HepG2 (cell line): ENCODE measurements around the gene HAGH. TPM values are rescaled to one million over a fixed set of nuclear protein-coding genes. Genes with fewer than 3 reads are reported as not detected.

Source experiments
- ATAC-seq: fragments of 200-7000 bp; cut with Tn5 transposase; 3 replicates; pipeline ENCODE4 v1.9.1; 2020; ENCODE audit warnings: mild to moderate bottlenecking, moderate library complexity
- BruUV-seq: library from RNA; stranded (reverse); fragments of 400-500 nt; replicated peaks from 2 replicates; lab custom pipeline; 2021; lab: Mats Ljungman, UMichigan
- CTCF ChIA-PET: fragments of 300-600 bp; formaldehyde crosslinking; extraction: SDS; loops from one replicate; lab custom pipeline; 2021; ENCODE audit warnings: low total read pairs, inconsistent platforms, low intra/inter-chr PET ratio; lab: Yijun Ruan, JAX
- POLR2A ChIA-PET: fragments of 350-600 bp; sonication (Branson Sonifier 250); formaldehyde crosslinking; loops from one replicate; lab custom pipeline; 2020; ENCODE audit warnings: antibody characterized with exemption, inconsistent platforms; lab: Yijun Ruan, JAX
- DNase-seq: peaks from one replicate; pipeline ENCODE4 v3.0.0-alpha.2; 2015; ENCODE audit warnings: low spot score
- FAIRE-seq: peaks from 3 replicates; lab custom pipeline; 2011; peaks lifted over from hg19 to GRCh38; lab: Jason Lieb, UNC
- H2AFZ ChIP-seq: one replicate; pipeline ENCODE4 v1.6.1; 2011; ENCODE audit warnings: low read length, inconsistent platforms
- H3K27ac ChIP-seq: fragments of 300-600 bp; 3 replicates; pipeline ENCODE4 v1.8.0; 2011; ENCODE audit warnings: mixed run types, mild to moderate bottlenecking, mixed read lengths, low read length, inconsistent platforms; ENCODE audit not compliant: insufficient read depth; ENCODE audit errors: extremely low read length
- H3K27me3 ChIP-seq, 2 experiments: fragments of 200-600 bp in 1 of 2; 2 replicates in 1 of 2; 3 replicates in 1 of 2; pipeline versions ENCODE4 v1.6.0 to v1.8.0; 2011; ENCODE audit warnings: low read length in 2 of 2, mild to moderate bottlenecking in 2 of 2, moderate library complexity in 2 of 2, inconsistent platforms in 1 of 2; ENCODE audit not compliant: insufficient read depth in 2 of 2, control insufficient read depth in 1 of 2
- H3K36me3 ChIP-seq, 2 experiments: fragments of 200-600 bp in 1 of 2; replicated peaks in 1 of 2; 2 replicates in 1 of 2; 3 replicates in 1 of 2; pipeline versions ENCODE4 v1.5.1 to v1.8.0; 2011; ENCODE audit warnings: low read length in 2 of 2, inconsistent platforms in 1 of 2; ENCODE audit not compliant: insufficient read depth in 2 of 2, control insufficient read depth in 1 of 2
- H3K4me1 ChIP-seq: 2 replicates; pipeline ENCODE4 v1.5.1; 2012; ENCODE audit warnings: low read length, inconsistent platforms; ENCODE audit not compliant: insufficient read depth
- H3K4me2 ChIP-seq: 2 replicates; pipeline ENCODE4 v1.6.0; 2011; ENCODE audit warnings: low read depth, low read length, inconsistent platforms
- H3K4me3 ChIP-seq, 3 experiments: fragments of 200-600 bp in 1 of 3; sonication (generic), shearing (Covaris generic) in 1 of 3; replicated peaks in 1 of 3; 2 replicates each; pipeline ENCODE4 v1.5.1; 2011 to 2016; ENCODE audit warnings: low read length in 3 of 3, inconsistent platforms in 2 of 3, low read depth in 2 of 3, mild to moderate bottlenecking in 2 of 3, control low read depth in 1 of 3, mixed read lengths in 1 of 3; ENCODE audit not compliant: insufficient read depth in 1 of 3
- H3K79me2 ChIP-seq: one replicate; pipeline ENCODE4 v1.6.1; 2011; ENCODE audit warnings: low read length, inconsistent platforms; ENCODE audit not compliant: insufficient read depth
- H3K9ac ChIP-seq: 2 replicates; pipeline ENCODE4 v1.6.0; 2011; ENCODE audit warnings: mild to moderate bottlenecking, low read depth, low read length, inconsistent platforms; ENCODE audit not compliant: insufficient read depth
- H3K9me3 ChIP-seq: 2 replicates; pipeline ENCODE4 v1.5.1; 2012; ENCODE audit warnings: mild to moderate bottlenecking, low read length
- H4K20me1 ChIP-seq: 2 replicates; pipeline ENCODE4 v1.6.0; 2011; ENCODE audit warnings: inconsistent platforms, mild to moderate bottlenecking, low read length, moderate library complexity; ENCODE audit not compliant: insufficient read depth
- AGO1 ChIP-seq: fragments of 200-400 bp; formaldehyde crosslinking; IDR thresholded peaks from 2 replicates; pipeline ENCODE4 v1.6.1; 2017; ENCODE audit warnings: mild to moderate bottlenecking, low read depth, low read length, moderate library complexity; ENCODE audit not compliant: poor library complexity, severe bottlenecking
- ELF4 ChIP-seq: sonication (generic); formaldehyde crosslinking; IDR thresholded peaks from 2 replicates; pipeline ENCODE4 v1.5.0; 2020; ENCODE audit warnings: missing genetic modification reagents, mild to moderate bottlenecking, moderate library complexity, borderline replicate concordance
- NR3C1 ChIP-seq: sonication (generic); formaldehyde crosslinking; IDR thresholded peaks from 2 replicates; pipeline ENCODE4 v1.4.0; 2020; ENCODE audit warnings: missing genetic modification reagents
- NRL ChIP-seq: sonication (generic); formaldehyde crosslinking; IDR thresholded peaks from 2 replicates; pipeline ENCODE4 v1.5.0; 2020; ENCODE audit warnings: missing genetic modification reagents, mild to moderate bottlenecking, moderate library complexity, borderline replicate concordance
- POLR2G ChIP-seq: fragments of 200-400 bp; formaldehyde crosslinking; IDR thresholded peaks from 2 replicates; pipeline ENCODE4 v1.6.1; 2018; ENCODE audit warnings: mild to moderate bottlenecking, low read depth, low read length, moderate library complexity
- RBFOX2 ChIP-seq: fragments of 200-400 bp; formaldehyde crosslinking; IDR thresholded peaks from 2 replicates; pipeline ENCODE4 v1.6.1; 2017; ENCODE audit warnings: low read depth, mild to moderate bottlenecking, low read length
- RBM22 ChIP-seq: fragments of 200-400 bp; formaldehyde crosslinking; optimal IDR thresholded peaks from 2 replicates; pipeline ENCODE3; 2017; ENCODE audit warnings: mild to moderate bottlenecking, low read length, moderate library complexity
- ZNF766 ChIP-seq: sonication (generic); formaldehyde crosslinking; IDR thresholded peaks from 2 replicates; pipeline ENCODE4 v1.5.0; 2020; ENCODE audit warnings: missing genetic modification reagents, borderline replicate concordance
- ZNF768 ChIP-seq: sonication (generic); formaldehyde crosslinking; IDR thresholded peaks from 2 replicates; pipeline ENCODE4 v1.4.0; 2020; ENCODE audit warnings: missing genetic modification reagents
- ZSCAN20 ChIP-seq: sonication (generic); formaldehyde crosslinking; IDR thresholded peaks from 2 replicates; pipeline ENCODE4 v1.4.0; 2020; ENCODE audit warnings: missing genetic modification reagents, mild to moderate bottlenecking, borderline replicate concordance
- WGBS: methylation state at CpG from one replicate; pipeline ENCODE4 v1.1.6; 2017; ENCODE audit warnings: low lambda C conversion rate; 5-methylcytosine and 5-hydroxymethylcytosine counted together
- in situ Hi-C: cut with HindIII; loops from 2 replicates; pipeline ENCODE4 v1.10.0; 2017; ENCODE audit warnings: low pct_unique_long_range_greater_than_20kb; ENCODE audit not compliant: extremely low pct_ligation_motif_present
- intact Hi-C: fragments of 100-400 bp; cut with micrococcal nuclease; formaldehyde crosslinking; loops from one replicate; pipeline ENCODE4 v1.10.0; 2022; ENCODE audit not compliant: unreplicated experiment
- polyA plus RNA-seq, 8 experiments: library from polyadenylated mRNA; depleted of rRNA in 3 of 8; stranded (reverse) in 7 of 8; unstranded in 1 of 8; fragments of >200 nt; fragmentation: Illumina TruSeq in 4 of 8; extraction: Trizol in 4 of 8; gene quantifications; 2 replicates each; pipeline versions ENCODE4 v1.2.1 to v1.2.3, GENCODE V29; 2011 to 2016; ENCODE audit warnings: low read depth in 4 of 8, missing spikeins in 1 of 8, mixed read lengths in 1 of 8; ENCODE audit not compliant: insufficient read depth in 1 of 8
- total RNA-seq, 5 experiments: library from RNA; depleted of rRNA; stranded (reverse); fragments of >200 nt; fragmentation: Illumina TruSeq; extraction: Trizol; gene quantifications; 2 replicates each; pipeline ENCODE4 v1.2.3, GENCODE V29; 2016; ENCODE audit warnings: low read depth in 1 of 5
- TF ChIP-seq, protein P1 (sequence below): sonication (generic); formaldehyde crosslinking; IDR thresholded peaks from 2 replicates; pipeline ENCODE4 v1.4.0; 2020; ENCODE audit warnings: missing genetic modification reagents
- TF ChIP-seq, protein P2 (sequence below): sonication (generic); formaldehyde crosslinking; IDR thresholded peaks from 2 replicates; pipeline ENCODE4 v1.4.0; 2020; ENCODE audit warnings: mild to moderate bottlenecking, missing genetic modification reagents, borderline replicate concordance

The HAGH gene
- total and polyA plus RNA-seq, 2 of the 13 experiments (the other 11 are each of a cell fraction or from before 2014, with no cell fraction given), result 70.4 to 95.4 TPM

DNA sequence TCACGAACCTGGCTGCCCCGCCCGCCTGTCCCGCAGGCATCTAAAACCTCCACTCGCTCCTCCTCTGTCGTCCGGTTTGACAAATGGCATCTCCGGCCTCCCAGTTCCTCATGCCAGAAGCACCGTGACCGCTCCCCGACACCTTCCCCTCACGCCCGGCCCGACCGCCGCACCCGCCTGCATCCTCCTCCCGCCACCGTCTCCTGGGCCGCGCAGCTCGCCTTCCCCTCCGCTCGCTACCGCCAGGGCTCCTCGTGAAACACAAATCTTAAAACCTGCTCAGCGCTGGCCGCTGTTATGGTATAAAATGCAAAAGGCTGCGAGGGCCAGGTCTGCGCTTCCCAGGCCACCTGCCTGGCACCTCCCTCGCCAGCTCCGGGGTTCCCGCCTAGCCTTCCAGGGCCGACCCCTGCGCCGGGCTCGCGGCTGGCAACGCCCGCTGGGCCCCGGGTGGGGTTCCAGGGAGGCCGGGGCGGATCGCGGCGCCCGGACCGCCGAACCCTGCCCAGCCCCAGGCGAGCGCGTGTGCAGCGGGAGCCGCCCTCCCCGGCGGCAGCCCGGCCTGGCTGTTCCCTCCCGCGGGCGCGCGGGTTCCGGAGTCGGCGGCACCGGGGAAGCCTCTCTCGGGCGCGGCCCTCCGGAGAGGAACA lies 44.7 kb downstream of the HAGH start (continued):
- TF ChIP-seq, protein P1, sequence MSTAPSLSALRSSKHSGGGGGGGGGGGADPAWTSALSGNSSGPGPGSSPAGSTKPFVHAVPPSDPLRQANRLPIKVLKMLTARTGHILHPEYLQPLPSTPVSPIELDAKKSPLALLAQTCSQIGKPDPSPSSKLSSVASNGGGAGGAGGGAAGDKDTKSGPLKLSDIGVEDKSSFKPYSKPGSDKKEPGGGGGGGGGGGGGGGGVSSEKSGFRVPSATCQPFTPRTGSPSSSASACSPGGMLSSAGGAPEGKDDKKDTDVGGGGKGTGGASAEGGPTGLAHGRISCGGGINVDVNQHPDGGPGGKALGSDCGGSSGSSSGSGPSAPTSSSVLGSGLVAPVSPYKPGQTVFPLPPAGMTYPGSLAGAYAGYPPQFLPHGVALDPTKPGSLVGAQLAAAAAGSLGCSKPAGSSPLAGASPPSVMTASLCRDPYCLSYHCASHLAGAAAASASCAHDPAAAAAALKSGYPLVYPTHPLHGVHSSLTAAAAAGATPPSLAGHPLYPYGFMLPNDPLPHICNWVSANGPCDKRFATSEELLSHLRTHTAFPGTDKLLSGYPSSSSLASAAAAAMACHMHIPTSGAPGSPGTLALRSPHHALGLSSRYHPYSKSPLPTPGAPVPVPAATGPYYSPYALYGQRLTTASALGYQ, result no peak
- TF ChIP-seq POLR2G (peak; percentile 46; the same call in 1 of the 2 replicates), ZNF766 (CRISPR knock-in tag) (peak; percentile 34; the same call in 1 of the 2 replicates), ZSCAN20 (CRISPR knock-in tag) (peak; percentile 68; the same call in 1 of the 2 replicates), RBFOX2 (0 out of 2 replicates have a peak, but pooled peaks have one; percentile 3), RBM22 (peak; percentile 35)

DNA sequence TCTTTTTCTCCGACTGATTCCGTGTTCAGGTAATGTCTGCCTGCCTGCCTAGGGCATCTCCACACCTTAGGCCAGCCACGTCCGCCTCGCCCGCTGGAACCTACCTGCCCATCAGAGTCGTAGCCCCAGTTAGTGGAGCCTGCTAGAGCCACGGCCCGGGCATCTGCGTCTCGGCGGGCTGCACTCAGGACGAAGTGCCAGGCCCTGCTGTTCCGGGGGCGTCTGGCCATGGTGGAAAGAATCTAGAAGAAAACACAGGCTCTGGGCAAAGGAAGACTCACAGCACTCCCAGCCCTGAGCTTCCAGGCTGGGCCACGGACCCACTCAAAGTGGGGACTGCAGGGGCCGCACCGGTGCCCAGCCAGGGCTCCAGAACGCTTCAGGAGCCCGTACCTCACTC lies 45.4 kb downstream of the HAGH start:
- BruUV-seq, result no TSS peak
- Histone ChIP-seq H3K9me3 (no peaks in the 10 kb centered on the region), H3K4me3 (peak overlapping the region; percentile 80 to 96 (median 89)), H3K36me3 (peaks cover under 1 to 13% of the 10 kb centered on the region in 2 experiments; a peak in 3 of 5 replicates), H3K9ac (peak overlapping the region; percentile 78), H2AFZ (no peak overlapping the region), H4K20me1 (peaks cover 4% of the 10 kb centered on the region; the same call in 1 of the 2 replicates), H3K27me3 (peaks cover 0 to 2% of the 10 kb centered on the region in 2 experiments; a peak in 1 of 5 replicates), H3K27ac (peak overlapping the region; percentile 63), H3K79me2 (peaks cover 23% of the 10 kb centered on the region), H3K4me2 (peak overlapping the region; percentile 83), H3K4me1 (peaks cover 22% of the 10 kb centered on the region)
- in situ Hi-C loops, result loop anchor here (5.0 kb wide), 1 partner anchor 41 kb away; no protein-coding TSS in a partner anchor
- CTCF ChIA-PET, result no interaction called here
- FAIRE-seq (no peak), DNase-seq (no peak), ATAC-seq (no peak)
- intact Hi-C loops, result loop anchor here (5.0 kb wide), 1 partner anchor 46 kb away; the partner anchor contains the start of genes FAHD1 and HAGH
- POLR2A ChIA-PET, result interaction anchor here (2.0 to 4.4 kb wide), 3 partner anchors 9 to 159 kb away, joined by 16 to 57 read pairs (median 38); partner anchors contain the start of genes EME2, IGFALS and MRPS34
- WGBS, result 94% methylated on average over 11 of the region's 20 CpGs
- TF ChIP-seq NR3C1, result no peak
- TF ChIP-seq NRL, result no peak
- TF ChIP-seq ZNF768, result peak; percentile 2; the same call in 1 of the 2 replicates
- no peak for TF ChIP-seq ELF4 (CRISPR knock-in tag)
- peak; percentile 1 for TF ChIP-seq AGO1
- TF ChIP-seq, protein P2, sequence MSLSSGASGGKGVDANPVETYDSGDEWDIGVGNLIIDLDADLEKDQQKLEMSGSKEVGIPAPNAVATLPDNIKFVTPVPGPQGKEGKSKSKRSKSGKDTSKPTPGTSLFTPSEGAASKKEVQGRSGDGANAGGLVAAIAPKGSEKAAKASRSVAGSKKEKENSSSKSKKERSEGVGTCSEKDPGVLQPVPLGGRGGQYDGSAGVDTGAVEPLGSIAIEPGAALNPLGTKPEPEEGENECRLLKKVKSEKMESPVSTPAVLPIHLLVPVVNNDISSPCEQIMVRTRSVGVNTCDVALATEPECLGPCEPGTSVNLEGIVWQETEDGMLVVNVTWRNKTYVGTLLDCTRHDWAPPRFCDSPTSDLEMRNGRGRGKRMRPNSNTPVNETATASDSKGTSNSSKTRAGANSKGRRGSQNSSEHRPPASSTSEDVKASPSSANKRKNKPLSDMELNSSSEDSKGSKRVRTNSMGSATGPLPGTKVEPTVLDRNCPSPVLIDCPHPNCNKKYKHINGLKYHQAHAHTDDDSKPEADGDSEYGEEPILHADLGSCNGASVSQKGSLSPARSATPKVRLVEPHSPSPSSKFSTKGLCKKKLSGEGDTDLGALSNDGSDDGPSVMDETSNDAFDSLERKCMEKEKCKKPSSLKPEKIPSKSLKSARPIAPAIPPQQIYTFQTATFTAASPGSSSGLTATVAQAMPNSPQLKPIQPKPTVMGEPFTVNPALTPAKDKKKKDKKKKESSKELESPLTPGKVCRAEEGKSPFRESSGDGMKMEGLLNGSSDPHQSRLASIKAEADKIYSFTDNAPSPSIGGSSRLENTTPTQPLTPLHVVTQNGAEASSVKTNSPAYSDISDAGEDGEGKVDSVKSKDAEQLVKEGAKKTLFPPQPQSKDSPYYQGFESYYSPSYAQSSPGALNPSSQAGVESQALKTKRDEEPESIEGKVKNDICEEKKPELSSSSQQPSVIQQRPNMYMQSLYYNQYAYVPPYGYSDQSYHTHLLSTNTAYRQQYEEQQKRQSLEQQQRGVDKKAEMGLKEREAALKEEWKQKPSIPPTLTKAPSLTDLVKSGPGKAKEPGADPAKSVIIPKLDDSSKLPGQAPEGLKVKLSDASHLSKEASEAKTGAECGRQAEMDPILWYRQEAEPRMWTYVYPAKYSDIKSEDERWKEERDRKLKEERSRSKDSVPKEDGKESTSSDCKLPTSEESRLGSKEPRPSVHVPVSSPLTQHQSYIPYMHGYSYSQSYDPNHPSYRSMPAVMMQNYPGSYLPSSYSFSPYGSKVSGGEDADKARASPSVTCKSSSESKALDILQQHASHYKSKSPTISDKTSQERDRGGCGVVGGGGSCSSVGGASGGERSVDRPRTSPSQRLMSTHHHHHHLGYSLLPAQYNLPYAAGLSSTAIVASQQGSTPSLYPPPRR (CRISPR knock-in tag), result no peak
